Activated CD4-positive, CD25-positive, alpha-beta regulatory T cell treated with anti-CD3 and anti-CD28 coated beads, Interleukin-2, amount 50 U/mL, for 16 hours (primary cell): Measurements from ENCODE around the gene RPL13A.

Experiments
- DNase-seq: peaks from one replicate; pipeline ENCODE4 v3.0.0-alpha.2; 2020; ENCODE audit warnings: low read depth, low spot score

RPL13A gene

GRCh38 chr19:49481020-49481683 lies 6.3 kb upstream of the RPL13A start:
- DNase-seq, result no peak

- DNase-seq, result no peak
Measured at GRCh38 chr19:49486232-49486631, 1.2 kb upstream of the RPL13A start.

GRCh38 chr19:49486710-49487276 lies 615 bp upstream of the RPL13A start:
- no peak for DNase-seq

- no peak for DNase-seq
Measured at GRCh38 chr19:49488046-49488862, 846 bp downstream of the RPL13A start.

- DNase-seq, result no peak
Measured at GRCh38 chr19:49488863-49489537, 1.6 kb downstream of the RPL13A start.

GRCh38 chr19:49489601-49490167 lies 2.3 kb downstream of the RPL13A start:
- no peak for DNase-seq

GRCh38 chr19:49490287-49491029 lies 3.0 kb downstream of the RPL13A start:
- DNase-seq, result no peak

GRCh38 chr19:49491030-49491803 lies 3.8 kb downstream of the RPL13A start:
- no peak for DNase-seq

GRCh38 chr19:49491804-49492572 lies 4.6 kb downstream of the RPL13A start:
- DNase-seq, result no peak

GRCh38 chr19:49492573-49493405 lies 5.4 kb downstream of the RPL13A start:
- no peak for DNase-seq

GRCh38 chr19:49496574-49497008 lies 9.2 kb downstream of the RPL13A start:
- DNase-seq, result no peak

GRCh38 chr19:49497047-49497788 lies 9.8 kb downstream of the RPL13A start:
- peak; percentile 62 for DNase-seq

GRCh38 chr19:49497789-49498103 lies 10.3 kb downstream of the RPL13A start:
- no peak for DNase-seq

- DNase-seq, result no peak
Measured at GRCh38 chr19:49498475-49498874, 11.1 kb downstream of the RPL13A start.

GRCh38 chr19:49499030-49499670 lies 11.7 kb downstream of the RPL13A start:
- no peak for DNase-seq

- DNase-seq, result no peak
Measured at GRCh38 chr19:49502866-49503581, 15.6 kb downstream of the RPL13A start.

GRCh38 chr19:49503582-49503962 lies 16.2 kb downstream of the RPL13A start:
- DNase-seq, result no peak
